Astrocyte (in vitro differentiated cells and primary cell): ENCODE data around the gene COL6A3. TPM values are rescaled to one million over a fixed set of nuclear protein-coding genes. Genes with fewer than 3 reads are reported as not detected.
A peak's percentile ranks its signal among the peaks of the same experiment; 100 is the strongest.

Source experiments
- DNase-seq: peaks from one replicate; pipeline ENCODE4 v3.0.0-alpha.2; 2010; ENCODE audit warnings: low read depth
- FAIRE-seq: peaks from 2 replicates; lab custom pipeline; 2011; peaks lifted over from hg19 to GRCh38; lab: Jason Lieb, UNC
- H2AFZ ChIP-seq: 2 replicates; pipeline ENCODE4 v1.6.0; 2012; ENCODE audit warnings: low read depth, low read length, inconsistent platforms
- H3K27ac ChIP-seq: 2 replicates; pipeline ENCODE4 v1.5.1; 2011; ENCODE audit warnings: low read depth, low read length, inconsistent platforms
- H3K27me3 ChIP-seq: 2 replicates; pipeline ENCODE4 v1.6.0; 2011; ENCODE audit warnings: low read length, inconsistent platforms; ENCODE audit not compliant: insufficient read depth
- H3K36me3 ChIP-seq: 2 replicates; pipeline ENCODE4 v1.5.1; 2011; ENCODE audit warnings: low read length, inconsistent platforms; ENCODE audit not compliant: insufficient read depth
- H3K4me1 ChIP-seq: 2 replicates; pipeline ENCODE4 v1.5.1; 2011; ENCODE audit warnings: low read length, inconsistent platforms; ENCODE audit not compliant: insufficient read depth
- H3K4me2 ChIP-seq: 2 replicates; pipeline ENCODE4 v1.6.0; 2012; ENCODE audit warnings: low read length, inconsistent platforms
- H3K4me3 ChIP-seq: 2 replicates; pipeline ENCODE4 v1.5.1; 2011; ENCODE audit warnings: low read depth, mild to moderate bottlenecking, low read length, inconsistent platforms; ENCODE audit not compliant: insufficient read depth
- H3K79me2 ChIP-seq: 2 replicates; pipeline ENCODE4 v1.6.0; 2012; ENCODE audit warnings: mild to moderate bottlenecking, low read length, inconsistent platforms; ENCODE audit not compliant: insufficient read depth
- H3K9ac ChIP-seq: 2 replicates; pipeline ENCODE4 v1.6.0; 2012; ENCODE audit warnings: mild to moderate bottlenecking, low read length, inconsistent platforms
- H3K9me3 ChIP-seq: 2 replicates; pipeline ENCODE4 v1.5.1; 2012; ENCODE audit warnings: low read depth, mild to moderate bottlenecking, low read length, inconsistent platforms; ENCODE audit not compliant: insufficient read depth
- H4K20me1 ChIP-seq: 2 replicates; pipeline ENCODE4 v1.6.0; 2012; ENCODE audit warnings: low read length, inconsistent platforms; ENCODE audit not compliant: insufficient read depth
- H3K27ac Mint-ChIP-seq: one replicate; pipeline ENCODE4 v1.8.0; 2021; ENCODE audit warnings: mild to moderate bottlenecking, mixed read lengths; ENCODE audit not compliant: unreplicated experiment
- H3K27me3 Mint-ChIP-seq: one replicate; pipeline ENCODE4 v1.8.0; 2021; ENCODE audit warnings: low read depth, mixed read lengths; ENCODE audit not compliant: unreplicated experiment
- H3K36me3 Mint-ChIP-seq: one replicate; pipeline ENCODE4 v1.8.0; 2021; ENCODE audit warnings: low read depth, mixed read lengths; ENCODE audit not compliant: unreplicated experiment
- H3K4me1 Mint-ChIP-seq: one replicate; pipeline ENCODE4 v1.8.0; 2021; ENCODE audit warnings: low read depth, mixed read lengths; ENCODE audit not compliant: unreplicated experiment
- H3K4me3 Mint-ChIP-seq: one replicate; pipeline ENCODE4 v1.8.0; 2021; ENCODE audit warnings: mild to moderate bottlenecking, moderate library complexity, mixed read lengths; ENCODE audit not compliant: unreplicated experiment
- H3K9me3 Mint-ChIP-seq: one replicate; pipeline ENCODE4 v1.8.0; 2021; ENCODE audit warnings: mild to moderate bottlenecking, mixed read lengths; ENCODE audit not compliant: unreplicated experiment
- CTCF ChIP-seq: IDR thresholded peaks from 2 replicates; pipeline ENCODE4 v1.5.1; 2011; ENCODE audit warnings: low read depth, mild to moderate bottlenecking, inconsistent platforms, low read length, moderate library complexity; ENCODE audit not compliant: insufficient read depth
- EZH2 ChIP-seq: IDR thresholded peaks from 2 replicates; pipeline ENCODE4 v1.6.1; 2012; ENCODE audit warnings: mild to moderate bottlenecking, low read length, inconsistent platforms; ENCODE audit not compliant: insufficient read depth
- total RNA-seq: library from RNA; stranded (reverse); gene quantifications from 2 replicates; pipeline ENCODE4 v1.2.1, GENCODE V29; 2021

COL6A3 gene
- total RNA-seq, 1 donor from 2014 or later: 200 TPM

DNA sequence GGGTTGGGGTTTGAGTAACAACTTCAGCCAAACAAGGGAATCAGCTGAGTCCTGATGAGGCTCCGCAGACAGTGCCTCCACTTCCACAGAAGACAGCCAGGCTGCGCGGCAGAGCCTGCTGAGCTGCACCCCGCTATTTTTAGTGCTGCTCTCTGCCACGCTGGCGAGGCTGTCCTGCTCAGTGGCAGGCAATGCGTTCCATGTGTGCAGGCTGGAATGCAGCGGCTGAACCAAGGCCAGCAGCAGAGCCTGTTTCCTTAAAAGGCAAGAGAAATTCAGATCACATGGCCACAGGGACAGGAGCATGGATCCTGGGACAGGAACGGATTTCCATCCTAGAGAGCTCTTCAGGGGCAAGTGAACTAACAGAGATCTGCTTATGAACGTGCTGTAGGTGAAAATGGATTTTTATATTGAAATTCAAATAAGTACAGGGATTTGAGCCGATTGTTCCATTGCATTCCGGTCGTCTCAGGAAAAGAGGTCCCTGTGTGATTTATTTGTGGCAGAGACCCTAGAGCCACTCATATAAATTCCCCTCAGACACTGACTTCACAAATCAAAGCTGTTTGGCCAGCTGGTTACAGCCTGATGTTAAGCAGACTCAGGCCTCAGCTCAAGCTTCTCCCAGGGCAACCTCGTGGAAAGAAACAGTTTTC is 98.7 kb downstream of the COL6A3 start:
- H3K9me3 Mint-ChIP-seq: peaks cover 14% of the 10 kb centered on the region
- H3K4me3 Mint-ChIP-seq: no peak overlapping the region
- H3K9me3 ChIP-seq: no peaks in the 10 kb centered on the region
- no peak overlapping the region for H3K4me3 ChIP-seq
- peak overlapping the region; percentile 90 for H3K27ac ChIP-seq
- peak overlapping the region; percentile 33 for H3K4me2 ChIP-seq
- peak; percentile 97 for DNase-seq
- FAIRE-seq: peak; percentile 41
- H3K4me1 ChIP-seq: peaks cover 26% of the 10 kb centered on the region
- H3K79me2 ChIP-seq: no peaks in the 10 kb centered on the region
- no peaks in the 10 kb centered on the region for H3K27me3 ChIP-seq
- no peaks in the 10 kb centered on the region for H3K36me3 ChIP-seq
- H4K20me1 ChIP-seq: no peaks in the 10 kb centered on the region
- H3K36me3 Mint-ChIP-seq: peaks cover 9% of the 10 kb centered on the region
- peak overlapping the region; percentile 73 for H3K9ac ChIP-seq
- peaks cover 3% of the 10 kb centered on the region for H3K27me3 Mint-ChIP-seq
- peak overlapping the region; percentile 75 for H3K27ac Mint-ChIP-seq
- peaks cover 14% of the 10 kb centered on the region for H3K4me1 Mint-ChIP-seq
- peak overlapping the region; percentile 42 for H2AFZ ChIP-seq
- TF ChIP-seq CTCF (peak; percentile 13), EZH2 (no peak)

DNA sequence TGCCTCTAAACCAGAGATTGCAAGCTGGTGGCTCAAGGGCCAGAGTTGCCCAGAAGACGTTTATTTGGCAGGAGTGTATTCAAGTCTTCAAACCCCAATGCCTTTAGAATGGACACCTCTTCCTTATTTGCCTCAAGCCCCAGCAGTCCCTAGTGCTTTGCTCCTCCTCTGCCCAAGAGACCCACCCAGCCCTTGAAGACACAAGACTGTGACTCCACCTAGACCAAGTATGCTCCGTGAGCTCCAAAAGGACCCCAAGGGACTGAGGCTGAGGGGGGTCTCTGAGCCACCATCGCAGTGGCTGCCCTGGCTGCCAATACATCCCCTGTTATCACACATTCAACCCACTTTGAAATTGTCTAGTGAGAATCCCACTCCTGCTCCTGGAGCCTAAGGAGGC is 99.3 kb downstream of the COL6A3 start:
- Histone ChIP-seq H2AFZ (no peak overlapping the region), H3K9me3 (no peaks in the 10 kb centered on the region), H3K4me3 (no peak overlapping the region), H3K9ac (peak overlapping the region; percentile 73), H3K79me2 (no peaks in the 10 kb centered on the region), H4K20me1 (no peaks in the 10 kb centered on the region), H3K4me1 (peaks cover 26% of the 10 kb centered on the region), H3K27me3 (no peaks in the 10 kb centered on the region), H3K4me2 (peak overlapping the region; percentile 33), H3K27ac (peak overlapping the region; percentile 90), H3K36me3 (no peaks in the 10 kb centered on the region)
- Mint-ChIP-seq H3K9me3 (peaks cover 10% of the 10 kb centered on the region), H3K36me3 (peaks cover 6% of the 10 kb centered on the region), H3K27ac (peak overlapping the region; percentile 75), H3K4me1 (peaks cover 14% of the 10 kb centered on the region), H3K4me3 (peak overlapping the region; percentile 8), H3K27me3 (peaks cover 2% of the 10 kb centered on the region)
- no peak for DNase-seq
- FAIRE-seq: peak; percentile 20
- TF ChIP-seq EZH2 (no peak), CTCF (no peak)

- TF ChIP-seq CTCF (no peak), EZH2 (no peak)
- no peaks in the 10 kb centered on the region for H3K79me2 ChIP-seq
- DNase-seq (no peak), FAIRE-seq (no peak)
- H3K4me1 ChIP-seq: peaks cover 26% of the 10 kb centered on the region
- H3K4me1 Mint-ChIP-seq: peaks cover 17% of the 10 kb centered on the region
- no peak overlapping the region for H3K4me3 ChIP-seq
- H3K36me3 Mint-ChIP-seq: peaks cover 5% of the 10 kb centered on the region
- no peaks in the 10 kb centered on the region for H3K36me3 ChIP-seq
- H3K27me3 ChIP-seq: no peaks in the 10 kb centered on the region
- peaks cover 10% of the 10 kb centered on the region for H3K9me3 Mint-ChIP-seq
- H3K9me3 ChIP-seq: no peaks in the 10 kb centered on the region
- no peak overlapping the region for H3K4me3 Mint-ChIP-seq
- H3K4me2 ChIP-seq: no peak overlapping the region
- H3K27me3 Mint-ChIP-seq: peaks cover 2% of the 10 kb centered on the region
- peak overlapping the region; percentile 90 for H3K27ac ChIP-seq
- H3K9ac ChIP-seq: no peak overlapping the region
- H4K20me1 ChIP-seq: no peaks in the 10 kb centered on the region
- no peak overlapping the region for H2AFZ ChIP-seq
- H3K27ac Mint-ChIP-seq: no peak overlapping the region
Measured at GRCh38 chr2:237314198-237314597, 99.8 kb downstream of the COL6A3 start.
